GM21390 (cell line): ENCODE results near the gene TCEANC.

ENCODE experiments used
- ATAC-seq: cut with Tn5 transposase; IDR thresholded peaks from one replicate; pipeline ENCODE4 v1.9.1; 2021; ENCODE audit not compliant: unreplicated experiment

The TCEANC gene

GRCh38 chrX:13689741-13690211 lies 36.8 kb downstream of the TCEANC start:
- ATAC-seq = no peak

GRCh38 chrX:13690836-13691235 lies 37.9 kb downstream of the TCEANC start:
- ATAC-seq = no peak

GRCh38 chrX:13691841-13692371 lies 39.0 kb downstream of the TCEANC start:
- no peak for ATAC-seq

- no peak for ATAC-seq
Observed at GRCh38 chrX:13692771-13693231, 39.9 kb downstream of the TCEANC start.

- no peak for ATAC-seq
Observed at GRCh38 chrX:13693341-13693961, 40.5 kb downstream of the TCEANC start.

GRCh38 chrX:13694359-13694758 lies 41.4 kb downstream of the TCEANC start:
- no peak for ATAC-seq

GRCh38 chrX:13694983-13695382 lies 42.0 kb downstream of the TCEANC start:
- no peak for ATAC-seq

DNA sequence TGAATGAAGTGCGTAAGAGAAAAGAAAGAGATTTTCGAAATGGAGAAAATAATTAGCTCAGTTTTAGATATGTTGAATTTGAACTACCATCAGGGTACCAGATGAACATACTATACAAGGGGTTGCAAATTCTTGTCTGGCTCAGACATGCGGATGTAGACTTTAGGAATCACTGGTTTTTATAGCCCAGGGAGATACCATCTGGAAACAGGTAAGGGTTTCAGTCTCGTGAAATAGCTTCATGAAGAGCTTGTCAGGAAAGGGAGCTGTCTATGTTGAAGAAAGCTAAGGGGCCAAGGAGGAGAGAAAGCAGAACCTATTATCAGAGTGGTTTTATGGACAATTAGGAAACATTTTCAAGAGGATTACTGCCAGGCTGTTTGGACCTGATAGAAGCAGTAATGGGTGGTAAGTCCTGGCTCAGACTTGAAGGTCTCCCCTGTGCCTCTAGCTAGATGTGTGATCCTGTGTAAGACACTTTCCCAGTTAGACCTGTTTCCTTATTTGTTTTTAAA lies 42.7 kb downstream of the TCEANC start:
- ATAC-seq = no peak

GRCh38 chrX:13697455-13697854 lies 44.5 kb downstream of the TCEANC start:
- ATAC-seq = peak; percentile 57

- ATAC-seq = no peak
Observed at GRCh38 chrX:13697976-13698375, 45.0 kb downstream of the TCEANC start.

DNA sequence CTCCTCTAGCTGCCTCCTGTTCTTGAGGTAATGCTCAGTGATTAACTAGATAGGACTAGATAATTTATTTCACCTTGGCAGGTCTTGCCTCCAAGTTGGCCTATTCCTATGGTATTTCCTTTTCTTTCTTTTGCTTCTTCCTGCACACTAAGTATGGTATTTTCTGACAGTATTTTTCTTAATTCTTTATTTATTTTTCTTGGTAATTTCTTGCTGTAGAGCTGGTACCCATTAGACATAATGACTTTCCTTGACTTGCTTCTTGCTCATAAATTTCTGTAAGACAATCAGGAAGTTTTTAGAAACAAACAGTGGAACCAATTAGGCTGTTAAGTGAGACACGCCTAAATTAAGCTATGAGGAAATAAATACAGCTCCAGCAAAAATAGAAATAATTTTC lies 45.5 kb downstream of the TCEANC start:
- no peak for ATAC-seq

DNA sequence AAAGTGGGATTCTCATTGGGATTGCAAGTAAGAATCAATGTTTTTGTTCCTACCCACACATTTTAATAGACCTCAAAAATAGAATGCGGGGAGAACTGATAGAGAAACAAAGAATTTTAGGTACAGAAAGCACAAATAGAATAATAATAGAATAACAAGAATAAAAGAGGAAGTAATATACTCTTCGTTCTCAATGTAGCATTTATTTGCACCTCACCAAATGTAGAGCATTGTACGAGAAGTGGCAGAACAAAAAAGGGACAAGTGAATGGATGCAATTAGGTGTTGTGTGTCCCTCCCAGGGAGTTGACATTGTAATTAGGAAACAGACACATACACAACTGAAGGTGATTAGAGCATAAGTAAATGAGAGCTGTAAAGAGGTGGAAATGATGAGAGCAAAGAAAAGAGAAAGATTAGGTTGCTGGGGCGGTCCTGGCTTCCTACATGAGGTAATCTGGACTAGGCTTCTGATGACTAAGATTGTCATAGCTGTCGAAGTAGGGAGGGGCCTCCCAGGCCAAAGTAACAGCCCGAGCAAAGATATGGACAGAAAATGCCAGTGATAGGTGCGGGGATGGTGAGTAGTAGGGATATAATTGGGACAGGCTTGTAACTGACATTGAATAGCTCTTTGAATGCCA lies 46.4 kb downstream of the TCEANC start:
- peak; percentile 61 for ATAC-seq

- ATAC-seq = no peak
Observed at GRCh38 chrX:13700380-13700779, 47.4 kb downstream of the TCEANC start.

DNA sequence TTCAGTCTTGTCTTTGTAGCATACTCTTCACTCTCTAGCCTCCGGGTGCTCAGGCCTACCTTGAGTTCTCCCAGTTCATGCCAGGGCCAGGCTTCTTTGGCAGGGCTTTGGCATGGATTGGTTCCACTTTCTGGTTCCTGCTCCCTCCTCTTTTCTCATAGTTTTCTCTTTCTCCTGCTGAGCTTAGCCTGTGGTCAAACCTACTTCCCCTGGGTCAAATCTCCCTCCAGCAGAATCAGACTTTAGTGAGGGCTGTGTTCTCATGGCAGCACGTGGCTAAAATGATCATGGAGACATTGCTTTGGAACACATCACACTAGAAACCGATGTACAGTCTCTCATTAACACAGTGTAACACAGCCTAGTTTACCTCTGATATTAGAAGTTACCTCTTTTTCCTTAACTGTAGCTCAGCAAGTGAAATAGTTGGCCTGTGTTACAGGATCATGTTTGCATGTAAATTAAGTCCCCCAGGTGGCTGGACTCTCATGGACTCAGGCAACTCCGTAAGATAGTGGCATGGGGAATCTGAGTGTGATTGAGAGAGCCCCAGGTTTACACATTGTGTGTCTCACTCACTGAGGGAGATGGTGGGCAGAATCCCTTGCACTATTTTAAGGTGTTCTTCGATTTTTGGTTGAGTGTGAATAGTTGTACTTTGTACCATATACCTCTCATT lies 49.3 kb downstream of the TCEANC start:
- no peak for ATAC-seq

DNA sequence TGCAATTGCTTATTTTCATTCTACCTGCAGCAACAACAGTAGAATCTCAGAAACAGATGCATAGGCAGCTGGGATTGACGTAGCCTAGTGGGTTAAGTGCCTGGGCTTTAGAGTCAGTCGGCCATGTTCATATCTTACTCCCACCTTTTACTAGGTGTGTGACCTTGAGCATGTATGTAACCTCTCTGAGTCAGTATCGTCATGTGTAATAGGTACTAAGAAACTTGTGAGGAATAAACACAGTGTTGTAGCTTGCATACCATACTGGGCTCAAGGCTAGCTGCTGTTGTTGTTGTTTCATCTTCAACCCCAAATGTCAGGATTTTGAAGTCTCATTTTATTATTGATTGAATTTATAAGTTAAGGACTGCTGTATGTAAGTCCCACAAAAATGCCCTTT lies 50.2 kb downstream of the TCEANC start:
- ATAC-seq = no peak

- ATAC-seq = no peak
Observed at GRCh38 chrX:13703589-13703988, 50.6 kb downstream of the TCEANC start.

DNA sequence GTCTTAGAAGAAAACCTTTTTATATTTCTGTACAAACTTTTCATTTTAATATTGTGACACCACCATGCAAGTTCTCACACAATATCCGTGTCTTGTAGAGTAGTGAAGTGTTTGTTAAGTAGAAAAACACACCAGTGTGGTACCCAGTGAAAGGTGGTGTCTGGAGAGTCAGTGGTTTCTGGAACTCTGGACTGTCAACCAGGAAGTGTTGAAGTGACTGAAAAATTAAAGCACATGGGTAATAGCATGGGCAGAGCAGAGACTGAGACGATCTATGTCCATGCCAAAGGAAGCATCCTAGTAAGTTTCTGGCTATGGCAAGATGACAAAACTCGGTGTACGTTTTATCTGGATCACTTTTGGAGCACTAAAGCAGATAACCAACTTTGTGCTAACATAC lies 58.2 kb downstream of the TCEANC start:
- ATAC-seq = no peak
